GM08714 (cell line): Measurements from ENCODE around the gene ISLR.

ENCODE experiments used
- H3K4me3 ChIP-seq: fragments of 200-500 bp; sonication (Bioruptor generic); 2 replicates; pipeline ENCODE4 v1.5.1; 2014; ENCODE audit warnings: mild to moderate bottlenecking, low read length, inconsistent platforms
- ZNF274 ChIP-seq: IDR thresholded peaks from 2 replicates; pipeline ENCODE4 v1.6.1; 2012; ENCODE audit warnings: mild to moderate bottlenecking, low read depth, low read length

The ISLR gene, protein sequence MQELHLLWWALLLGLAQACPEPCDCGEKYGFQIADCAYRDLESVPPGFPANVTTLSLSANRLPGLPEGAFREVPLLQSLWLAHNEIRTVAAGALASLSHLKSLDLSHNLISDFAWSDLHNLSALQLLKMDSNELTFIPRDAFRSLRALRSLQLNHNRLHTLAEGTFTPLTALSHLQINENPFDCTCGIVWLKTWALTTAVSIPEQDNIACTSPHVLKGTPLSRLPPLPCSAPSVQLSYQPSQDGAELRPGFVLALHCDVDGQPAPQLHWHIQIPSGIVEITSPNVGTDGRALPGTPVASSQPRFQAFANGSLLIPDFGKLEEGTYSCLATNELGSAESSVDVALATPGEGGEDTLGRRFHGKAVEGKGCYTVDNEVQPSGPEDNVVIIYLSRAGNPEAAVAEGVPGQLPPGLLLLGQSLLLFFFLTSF

DNA sequence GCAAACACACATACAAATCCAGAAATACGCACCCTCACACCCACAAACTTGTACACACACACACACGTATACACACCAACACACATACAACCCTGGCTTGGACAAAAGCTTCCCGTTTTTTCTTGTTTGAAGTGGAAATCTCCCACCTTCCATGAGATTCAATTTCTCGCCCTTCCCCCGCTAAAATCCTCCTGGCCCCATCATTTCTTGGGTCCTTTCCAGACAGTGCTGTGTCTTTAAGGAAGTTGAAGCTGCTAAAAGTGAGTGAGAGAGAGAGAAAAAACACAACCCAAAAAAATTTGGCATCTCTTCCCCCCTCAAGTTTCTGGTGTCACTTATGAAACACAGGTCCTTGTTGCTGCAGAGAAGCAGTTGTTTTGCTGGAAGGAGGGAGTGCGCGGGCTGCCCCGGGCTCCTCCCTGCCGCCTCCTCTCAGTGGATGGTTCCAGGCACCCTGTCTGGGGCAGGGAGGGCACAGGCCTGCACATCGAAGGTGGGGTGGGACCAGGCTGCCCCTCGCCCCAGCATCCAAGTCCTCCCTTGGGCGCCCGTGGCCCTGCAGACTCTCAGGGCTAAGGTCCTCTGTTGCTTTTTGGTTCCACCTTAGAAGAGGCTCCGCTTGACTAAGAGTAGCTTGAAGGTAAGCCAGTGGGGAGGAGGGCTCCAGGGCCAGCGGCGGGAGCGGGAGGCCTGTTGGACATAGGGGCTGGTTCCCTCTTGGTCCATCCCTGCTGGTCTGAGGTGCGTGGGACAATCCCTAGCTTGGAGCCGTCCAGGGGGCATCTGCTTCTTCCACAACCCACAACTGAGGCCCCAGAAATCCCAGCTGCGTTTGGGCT lies at the start of gene ISLR:
Gene ISLR (plus strand): TSS at position 331 of the 839 bp plus-strand sequence. CDS start 1,149 bp downstream, outside the sequence.
- no peak for TF ChIP-seq ZNF274
- no peak within 1 kb of the TSS for H3K4me3 ChIP-seq

DNA sequence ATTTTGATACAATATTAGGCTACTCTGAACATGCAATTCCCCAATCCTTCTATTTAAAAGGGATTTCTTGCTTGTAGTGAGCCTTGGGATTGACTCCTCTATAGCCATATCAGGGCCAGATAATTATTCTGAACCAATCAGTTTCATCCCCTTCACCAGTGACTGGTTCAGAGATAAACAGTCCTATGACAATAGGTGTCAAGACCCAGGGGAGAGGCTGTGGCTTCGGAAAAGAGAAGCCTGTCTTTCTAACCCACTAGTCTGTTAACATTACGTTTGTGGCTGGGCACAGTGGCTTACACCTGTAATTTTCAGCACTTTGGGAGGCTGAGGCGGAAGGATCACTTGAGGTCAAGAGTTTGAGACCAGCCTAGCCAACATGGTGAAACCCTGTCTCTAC lies 49.3 kb upstream of the ISLR start:
- no peak for TF ChIP-seq ZNF274
- no peak overlapping the region for H3K4me3 ChIP-seq

DNA sequence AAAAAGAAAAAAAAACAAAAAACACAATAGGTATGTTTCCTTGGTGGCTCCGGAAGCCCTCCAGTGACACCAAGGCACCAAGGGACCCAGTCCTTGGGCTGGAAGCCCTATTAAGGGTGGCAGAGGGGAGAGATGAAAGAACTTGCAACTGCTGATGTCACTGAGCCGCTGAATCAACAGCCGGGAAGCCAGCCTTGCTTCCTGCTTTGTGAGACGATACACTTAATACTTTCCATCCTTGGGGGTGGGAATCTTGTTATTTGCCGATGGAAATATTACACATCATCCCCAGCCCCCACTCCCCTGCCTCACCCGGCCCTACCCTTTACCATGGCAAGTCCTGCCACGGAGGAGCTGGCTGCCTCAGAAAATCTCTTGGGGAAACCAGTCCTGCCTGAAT lies 48.8 kb upstream of the ISLR start:
- no peak overlapping the region for H3K4me3 ChIP-seq
- TF ChIP-seq ZNF274, result no peak

DNA sequence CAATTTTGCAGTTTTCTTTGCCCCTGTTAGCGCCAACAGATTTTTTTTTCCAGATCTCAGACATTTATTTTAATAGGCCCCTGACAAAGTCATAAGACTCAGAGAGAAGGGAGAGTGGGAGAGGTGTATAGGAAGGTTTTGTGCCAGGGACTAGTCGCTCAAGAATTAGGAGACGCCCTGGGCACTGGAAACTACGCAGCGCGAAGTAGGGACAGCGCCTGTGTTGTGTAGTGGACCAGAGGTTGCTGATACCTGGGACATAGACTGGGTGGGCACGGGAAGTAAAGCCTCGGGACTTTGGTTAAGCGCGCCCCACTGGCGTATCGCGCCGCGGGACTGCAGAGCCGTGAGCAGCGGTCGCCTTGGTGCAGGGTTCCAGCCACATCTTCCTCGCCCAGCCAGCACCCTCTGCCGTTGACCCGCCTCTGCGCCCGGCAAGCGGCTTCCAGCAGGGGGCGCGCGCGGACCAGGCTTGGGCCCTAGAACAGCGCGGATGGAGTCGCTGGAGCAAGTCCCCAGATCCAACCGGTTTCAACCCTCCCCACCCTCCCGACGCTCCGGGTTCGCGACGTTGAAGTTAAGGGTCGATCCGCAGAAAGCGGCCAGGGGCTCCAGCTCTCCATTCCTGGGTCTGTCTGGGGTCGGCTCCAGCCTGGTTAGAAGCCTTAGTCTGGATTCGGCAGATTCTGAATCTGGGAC lies 46.1 kb upstream of the ISLR start:
- H3K4me3 ChIP-seq, result no peak overlapping the region
- no peak for TF ChIP-seq ZNF274

DNA sequence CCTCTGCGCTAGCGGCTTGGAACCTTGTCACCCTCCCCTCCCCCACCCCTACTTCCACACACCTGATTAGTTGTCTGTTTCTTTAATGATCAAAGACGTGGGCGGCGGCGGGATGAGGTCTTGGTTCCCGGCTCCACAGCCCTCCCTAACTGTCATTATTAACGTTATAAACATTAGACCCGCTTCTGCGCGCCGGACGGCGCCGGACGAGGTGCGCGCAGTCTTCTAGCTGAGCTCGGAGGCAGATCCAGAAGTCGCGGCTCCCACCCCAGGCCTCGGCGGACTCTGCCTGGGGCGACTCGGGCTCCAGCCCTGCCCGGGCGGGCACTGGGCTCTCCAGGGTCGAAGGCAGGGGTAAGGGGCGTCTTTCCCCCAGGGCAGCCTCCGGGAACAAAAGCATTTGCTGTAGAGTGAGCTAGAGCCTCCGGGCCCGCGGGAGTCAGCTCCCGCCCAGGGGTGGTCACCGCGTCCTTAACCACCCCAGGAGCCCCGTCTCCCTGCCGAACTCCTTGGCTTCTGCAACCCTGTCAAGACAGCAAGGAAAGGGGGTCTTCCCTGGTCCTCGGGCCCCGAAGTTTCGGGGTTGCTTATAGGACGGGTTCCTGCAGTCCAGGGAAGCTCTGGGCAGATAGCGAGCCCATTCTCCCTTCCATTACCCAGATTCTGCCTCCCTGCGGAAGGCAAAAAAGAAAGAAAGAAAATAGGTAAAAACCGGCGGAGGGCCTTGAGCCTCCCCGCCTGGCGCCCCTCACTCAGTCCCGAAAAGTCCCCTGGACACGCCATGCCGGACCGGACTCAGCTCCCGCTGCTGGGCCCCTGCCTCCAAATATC lies 45.3 kb upstream of the ISLR start:
- TF ChIP-seq ZNF274, result no peak
- H3K4me3 ChIP-seq, result no peak overlapping the region

DNA sequence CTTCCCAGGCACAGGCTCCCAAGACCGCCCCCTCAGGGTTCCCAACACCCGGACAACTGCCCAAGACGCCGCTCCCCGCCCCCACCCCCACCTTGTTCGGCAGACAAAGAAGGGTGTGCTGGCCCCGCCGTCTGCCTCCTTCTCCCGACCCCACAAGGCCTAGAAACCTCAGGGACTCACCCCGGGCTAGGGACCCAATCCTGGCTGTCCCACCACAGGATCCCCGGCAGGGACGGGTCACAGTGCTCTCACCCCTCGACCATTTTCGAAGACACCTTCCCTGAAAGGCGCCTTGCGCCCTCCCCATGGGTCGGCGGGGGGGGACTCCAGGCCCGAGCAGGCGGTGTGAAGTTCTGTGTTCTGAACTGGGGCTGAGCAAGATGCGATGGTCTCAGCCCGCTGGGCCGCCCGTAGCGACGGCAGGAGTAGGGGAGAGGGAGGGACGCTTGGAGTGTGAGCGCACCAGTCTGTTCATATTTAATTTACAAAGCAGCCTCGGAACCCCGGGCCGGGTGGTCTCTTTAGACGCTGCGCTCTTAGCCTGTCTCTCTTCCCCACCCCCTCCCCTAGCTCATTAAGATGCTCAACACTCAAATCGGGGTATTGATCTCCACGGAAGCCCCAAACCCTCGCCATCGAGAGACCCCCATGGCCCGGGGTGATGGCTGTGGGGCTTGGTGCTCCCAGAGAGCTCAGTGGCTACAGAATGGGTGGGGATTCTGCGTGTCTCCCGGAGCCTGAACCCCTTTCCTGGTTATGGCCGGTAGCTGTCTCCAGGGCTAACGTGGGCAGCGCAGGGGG lies 44.5 kb upstream of the ISLR start:
- no peak for TF ChIP-seq ZNF274
- H3K4me3 ChIP-seq, result no peak overlapping the region

DNA sequence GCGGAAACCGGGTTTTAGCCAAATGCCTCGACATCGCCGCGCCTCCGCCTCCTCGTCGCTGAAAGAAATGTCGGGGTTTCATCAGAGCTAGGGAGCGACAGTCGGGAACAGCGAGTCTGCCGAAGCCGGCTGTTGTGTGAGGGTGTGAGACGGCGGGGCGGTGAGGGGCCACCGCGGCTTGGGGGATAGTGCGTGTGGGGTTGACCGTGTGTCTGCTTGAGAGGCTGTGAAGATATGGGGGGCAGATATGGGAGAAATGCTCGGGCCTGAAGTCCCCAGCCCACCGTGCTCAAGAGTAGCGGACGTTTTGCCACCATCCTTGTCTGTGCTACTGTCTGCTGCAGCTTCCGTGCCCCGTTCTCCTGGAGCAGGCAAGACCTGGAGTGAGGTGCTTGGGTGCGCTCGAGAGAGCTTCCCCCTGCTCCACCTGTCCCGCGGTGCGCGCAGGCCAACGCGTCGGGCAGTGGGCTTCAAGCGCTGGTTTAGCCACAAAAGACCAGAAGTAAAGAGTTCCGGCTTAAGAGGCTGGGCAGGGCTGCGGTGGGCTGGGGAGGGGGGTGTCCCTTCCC lies 43.8 kb upstream of the ISLR start:
- no peak overlapping the region for H3K4me3 ChIP-seq
- TF ChIP-seq ZNF274, result no peak

DNA sequence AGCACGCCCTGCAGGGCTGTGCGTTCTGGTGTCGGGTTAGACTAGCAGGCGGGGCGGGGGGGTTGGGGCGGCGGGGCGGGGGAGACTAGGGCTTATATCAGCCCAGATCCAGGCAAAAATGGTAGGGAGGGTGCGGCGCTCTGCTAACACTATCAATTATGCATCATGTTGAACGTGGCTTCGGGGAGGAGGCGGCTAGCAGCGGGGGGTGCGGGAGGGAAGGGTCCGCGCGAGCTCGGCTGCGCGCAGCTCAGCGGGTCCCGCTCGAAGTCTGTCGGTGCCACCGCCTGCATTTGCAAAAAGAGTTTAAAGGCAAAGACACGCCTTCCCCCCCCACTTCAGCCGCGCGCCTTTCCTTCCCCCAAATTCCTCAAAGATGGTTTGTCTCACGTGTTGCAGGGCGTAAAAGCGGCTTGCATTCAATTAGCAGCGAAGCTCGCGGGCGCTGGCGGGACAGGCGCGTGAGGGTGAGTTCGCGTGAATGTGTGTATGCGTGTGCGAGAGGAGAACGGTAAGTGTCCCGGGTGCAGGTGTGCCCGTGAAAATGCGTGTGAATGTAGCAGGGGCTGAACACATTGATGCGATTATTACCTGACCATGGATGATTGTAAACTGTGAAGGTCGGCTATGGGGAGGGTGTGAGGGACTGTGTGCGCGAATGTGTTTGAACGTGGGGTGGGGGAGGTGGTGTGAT lies 43.2 kb upstream of the ISLR start, which contains the start of gene ISLR2:
Gene ISLR2 (plus strand): TSS at position 432 of the 694 bp plus-strand sequence. CDS start 2,169 bp downstream, outside the sequence.
- no peak for TF ChIP-seq ZNF274
- no peak within 1 kb of the TSS for H3K4me3 ChIP-seq

DNA sequence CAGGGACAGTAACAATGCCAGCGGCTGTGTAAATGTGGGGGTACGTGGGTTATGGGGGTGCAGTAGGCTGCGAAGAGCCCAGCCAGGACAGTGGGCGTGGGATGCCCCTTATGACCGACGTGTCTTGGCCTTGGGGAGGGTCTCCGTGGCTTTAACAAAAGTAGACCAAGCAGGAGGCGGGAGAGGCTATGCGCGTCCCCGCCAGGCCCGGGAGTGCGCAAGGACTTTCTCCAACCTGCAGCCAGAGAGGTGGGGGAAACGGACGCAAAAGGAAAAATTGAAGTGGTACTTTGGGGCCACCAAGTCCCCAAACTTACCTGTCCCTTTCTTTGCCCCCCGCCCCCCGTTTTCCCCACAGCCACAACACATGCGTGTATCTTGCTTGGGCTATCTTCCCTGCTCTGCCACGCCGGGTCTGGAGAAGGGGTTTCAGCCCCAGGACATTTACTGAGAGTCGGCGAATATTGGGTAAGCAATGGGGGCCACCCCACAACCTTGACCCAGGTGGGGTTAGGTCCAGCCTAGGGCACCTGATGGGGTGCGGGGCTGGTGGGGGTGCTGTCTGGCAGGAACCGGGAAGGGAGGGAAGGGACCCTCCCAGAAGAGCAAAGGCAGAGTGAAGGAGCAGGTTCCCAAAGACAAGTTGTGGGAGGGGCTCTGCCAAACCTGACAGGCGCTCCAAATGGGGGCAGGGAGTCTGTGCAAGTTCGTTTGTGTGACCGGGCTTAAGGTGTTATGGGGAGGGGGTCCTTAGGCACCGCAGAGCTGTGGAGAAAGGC lies 42.5 kb upstream of the ISLR start:
- no peak for TF ChIP-seq ZNF274
- H3K4me3 ChIP-seq, result no peak overlapping the region

DNA sequence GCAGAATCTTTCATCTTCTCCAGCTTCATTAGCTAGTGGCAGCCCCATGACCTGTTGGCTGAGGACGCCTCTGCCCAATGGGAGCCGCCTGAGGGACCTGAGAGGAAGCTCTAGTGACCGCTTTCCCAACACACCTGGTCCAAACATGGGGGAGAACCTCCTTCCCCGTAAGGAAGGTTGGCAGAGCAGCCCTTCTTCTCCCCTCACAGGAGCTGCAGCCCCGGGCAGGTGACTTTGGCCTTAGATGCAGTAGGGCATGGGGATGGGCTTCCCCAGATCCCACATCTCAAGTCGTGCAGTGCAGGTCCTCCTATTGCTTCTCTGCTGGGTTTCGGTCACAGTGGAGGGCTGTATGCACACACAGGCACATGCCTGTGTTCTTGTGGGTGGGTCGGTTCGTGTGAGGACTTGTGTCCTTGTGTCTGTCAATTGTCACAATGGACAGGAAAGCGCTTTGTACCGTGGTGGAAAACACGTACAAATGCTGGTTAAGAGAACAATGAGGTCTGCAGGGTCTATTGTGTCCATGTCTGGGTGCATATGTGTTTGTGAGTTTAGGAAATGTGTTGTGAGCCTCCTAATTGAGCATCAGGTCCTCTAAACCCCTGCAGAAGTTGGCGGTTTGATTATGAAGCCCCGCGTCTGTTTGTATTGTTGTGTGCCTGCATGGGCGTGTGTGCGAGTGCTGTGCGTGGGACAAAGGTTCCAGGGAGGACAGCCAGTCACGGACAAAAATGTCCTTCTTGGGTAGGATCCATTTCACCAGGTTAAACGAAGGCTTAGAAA lies 41.7 kb upstream of the ISLR start:
- no peak for TF ChIP-seq ZNF274
- no peak overlapping the region for H3K4me3 ChIP-seq
